MM.1S (cell line): ENCODE measurements around the gene STRADB.

Experiments used
- CTCF ChIP-seq: fragments of 300-600 bp; sonication (generic); IDR thresholded peaks from 2 replicates; pipeline ENCODE4 v1.5.1; 2016; ENCODE audit warnings: antibody characterized with exemption, low read length, mixed read lengths
- EZH2 ChIP-seq: fragments of 300-600 bp; sonication (generic); optimal IDR thresholded peaks from 2 replicates; pipeline ENCODE3; 2017; ENCODE audit warnings: low read depth, mild to moderate bottlenecking, antibody characterized with exemption, low read length, mixed read lengths

GRCh38 chr2:201413143-201413542 lies 38.4 kb upstream of the STRADB start:
- TF ChIP-seq CTCF (no peak), EZH2 (no peak)
